ENCODE results near the gene SUPV3L1. TPM values are rescaled to one million over a fixed set of nuclear protein-coding genes. Genes with fewer than 3 reads are reported as not detected.

The SUPV3L1 gene
- total and polyA plus RNA-seq, 9 donors = 21.7 to 39.8 (median 28.4) TPM

DNA sequence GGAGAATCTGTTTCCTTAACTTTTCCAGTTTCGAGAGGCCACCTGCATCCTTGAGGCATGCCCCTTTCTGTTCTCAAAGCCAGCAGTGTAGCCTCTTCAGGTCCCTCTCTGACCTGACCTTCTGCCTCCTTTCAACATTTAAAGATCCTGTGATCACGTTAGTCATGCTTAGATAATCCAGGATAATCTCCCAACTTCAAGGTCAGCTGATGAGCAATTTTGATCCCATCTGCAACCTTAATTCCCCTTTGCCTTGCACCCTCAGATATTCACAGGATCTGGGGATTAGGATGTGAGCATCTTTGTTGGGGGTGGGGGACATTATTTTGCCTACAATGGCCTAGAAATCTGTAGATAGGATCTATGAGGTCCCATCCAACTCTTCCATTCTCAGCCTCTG is 48.1 kb downstream of the SUPV3L1 start:
- Histone ChIP-seq H3K4me1 (ENCODE audit: insufficient read depth) (no peaks in the 10 kb centered on the region), H3K27me3 (no peaks in the 10 kb centered on the region), H3K36me3 (no peaks in the 10 kb centered on the region), H3K4me3 (no peak overlapping the region), H3K27ac (no peak overlapping the region), H3K9me3 (no peaks in the 10 kb centered on the region)
- DNase-seq = no peak
- WGBS, 3 donors = 57 to 90% (median 73%) methylated on average over 2 of the region's 2 CpGs
- TF ChIP-seq POLR2A (IDR thresholded peaks at IDR 0.05) (no peak), CTCF (IDR thresholded peaks at IDR 0.05) (no peak), EP300 (IDR thresholded peaks at IDR 0.05) (no peak)
- intact Hi-C loops (cut with DNase I) = no loop called here

- Histone ChIP-seq H3K9me3 (no peaks in the 10 kb centered on the region), H3K4me1 (ENCODE audit: insufficient read depth) (no peaks in the 10 kb centered on the region), H3K27me3 (no peaks in the 10 kb centered on the region), H3K4me3 (no peak overlapping the region), H3K27ac (no peak overlapping the region), H3K36me3 (no peaks in the 10 kb centered on the region)
- TF ChIP-seq EP300 (IDR thresholded peaks at IDR 0.05) (no peak), POLR2A (IDR thresholded peaks at IDR 0.05) (no peak), CTCF (IDR thresholded peaks at IDR 0.05) (no peak)
- no peak for DNase-seq
- WGBS, 3 donors = 76 to 84% (median 79%) methylated on average over 8 of the region's 8 CpGs
- intact Hi-C loops (cut with DNase I) = no loop called here
These were observed 49.5 kb downstream of the SUPV3L1 start for GRCh38 chr10:69229616-69229916.

- no peak for DNase-seq
- Histone ChIP-seq H3K9me3 (no peaks in the 10 kb centered on the region), H3K4me3 (no peak overlapping the region), H3K4me1 (ENCODE audit: insufficient read depth) (no peaks in the 10 kb centered on the region), H3K36me3 (no peaks in the 10 kb centered on the region), H3K27ac (no peak overlapping the region), H3K27me3 (no peaks in the 10 kb centered on the region)
- WGBS, 3 donors = 58 to 64% (median 61%) methylated on average over 5 of the region's 5 CpGs
- no peak for TF ChIP-seq POLR2A (IDR thresholded peaks at IDR 0.05)
- no peak for TF ChIP-seq EP300 (IDR thresholded peaks at IDR 0.05)
- TF ChIP-seq CTCF (IDR thresholded peaks at IDR 0.05) = no peak
- intact Hi-C loops (cut with DNase I) = no loop called here
These were observed 50.1 kb downstream of the SUPV3L1 start for GRCh38 chr10:69230128-69230527.

- H3K36me3 ChIP-seq = no peaks in the 10 kb centered on the region
- no peak overlapping the region for H3K4me3 ChIP-seq
- H3K27ac ChIP-seq = no peak overlapping the region
- H3K27me3 ChIP-seq = no peaks in the 10 kb centered on the region
- DNase-seq = no peak
- no peaks in the 10 kb centered on the region for H3K9me3 ChIP-seq
- 71 to 85% (median 74%) methylated on average over 9 of the region's 9 CpGs for WGBS, 3 donors
- TF ChIP-seq EP300 (IDR thresholded peaks at IDR 0.05) (no peak), CTCF (IDR thresholded peaks at IDR 0.05) (no peak), POLR2A (IDR thresholded peaks at IDR 0.05) (no peak)
- intact Hi-C loops (cut with DNase I) = no loop called here
- H3K4me1 ChIP-seq (ENCODE audit: insufficient read depth) = no peaks in the 10 kb centered on the region
These were observed 52.2 kb downstream of the SUPV3L1 start for GRCh38 chr10:69232252-69232651.

Data from ovary (tissue), 9 donors.